Aorta (tissue), 5 donors: ENCODE results near the gene EIF4G2. TPM values are rescaled to one million over a fixed set of nuclear protein-coding genes. Genes with fewer than 3 reads are reported as not detected.
A peak's percentile ranks its signal among the peaks of the same experiment; 100 is the strongest.

ENCODE experiments used
- ATAC-seq: fragments of 200-7000 bp; cut with Tn5 transposase; one replicate; pipeline ENCODE4 v1.9.1; 2022; ENCODE audit warnings: moderate library complexity; ENCODE audit not compliant: low FRiP score
- DNase-seq, 2 donors: peaks; one replicate each; pipeline ENCODE4 v3.0.0-alpha.2; 2020
- H3K27ac ChIP-seq, 2 donors: one replicate each; pipeline ENCODE4 v1.5.1; 2013; ENCODE audit warnings: low read length in 2 of 2, mild to moderate bottlenecking in 2 of 2, moderate library complexity in 2 of 2, control low read depth in 1 of 2, inconsistent platforms in 1 of 2, low read depth in 1 of 2
- H3K27me3 ChIP-seq, 2 donors: one replicate each; pipeline ENCODE4 v1.6.1; 2013; ENCODE audit warnings: control low read depth in 1 of 2, low read length in 1 of 2, mild to moderate bottlenecking in 1 of 2, moderate library complexity in 1 of 2; ENCODE audit not compliant: insufficient read depth in 2 of 2, control insufficient read depth in 1 of 2
- H3K36me3 ChIP-seq, 2 donors: one replicate each; pipeline ENCODE4 v1.6.1; 2013; ENCODE audit warnings: control low read depth in 1 of 2, low read length in 1 of 2, mild to moderate bottlenecking in 1 of 2; ENCODE audit not compliant: insufficient read depth in 2 of 2, control insufficient read depth in 1 of 2
- H3K4me1 ChIP-seq, 2 donors: one replicate each; pipeline ENCODE4 v1.6.1; 2013; ENCODE audit warnings: low read length in 2 of 2, control low read depth in 1 of 2, mild to moderate bottlenecking in 1 of 2, moderate library complexity in 1 of 2; ENCODE audit not compliant: insufficient read depth in 2 of 2, control insufficient read depth in 1 of 2
- H3K4me3 ChIP-seq, 2 donors: one replicate each; pipeline ENCODE4 v1.5.1; 2013; ENCODE audit warnings: low read length in 2 of 2, control low read depth in 1 of 2, mild to moderate bottlenecking in 1 of 2
- H3K9me3 ChIP-seq: one replicate; pipeline ENCODE4 v1.6.1; 2013; ENCODE audit warnings: mild to moderate bottlenecking, low read length; ENCODE audit not compliant: control insufficient read depth
- WGBS, 2 donors: extraction: QIAGEN DNeasy Blood & Tissue Kit; methylation state at CpG; one replicate each; pipeline ENCODE4 v1.1.7; 2013; 5-methylcytosine and 5-hydroxymethylcytosine counted together
- intact Hi-C, 2 donors: fragments of 100-400 bp; cut with DNase I; formaldehyde crosslinking; loops; one replicate each; pipeline versions ENCODE4 v1.14.2 to v1.15.0; 2022
- polyA plus RNA-seq, 2 donors: library from polyadenylated mRNA; stranded (reverse); fragments of 200-250 nt; gene quantifications; one replicate each; pipeline ENCODE4 v1.2.3, GENCODE V29; 2013
- total RNA-seq, 2 donors: library from RNA; stranded (reverse); fragmentation: NEBNext Ultra II Directional; extraction: Animal tissue kit (Norgen Biotek cat#: 25700); gene quantifications; one replicate each; pipeline ENCODE4 v1.2.1, GENCODE V29; 2021
- donor health status: healthy with polysubstance abuse.
- donor health status: Bipolar disorder and iron deficiency.
- donor health status: DM: no; HTN: no; CAD: no.
- donor health status: DM: no; HTN: no; CAD: no.
- donor health status: DM: yes; HTN: yes; CAD: no.

The EIF4G2 gene
- total and polyA plus RNA-seq, 4 donors, result 265 to 752 (median 442) TPM

DNA sequence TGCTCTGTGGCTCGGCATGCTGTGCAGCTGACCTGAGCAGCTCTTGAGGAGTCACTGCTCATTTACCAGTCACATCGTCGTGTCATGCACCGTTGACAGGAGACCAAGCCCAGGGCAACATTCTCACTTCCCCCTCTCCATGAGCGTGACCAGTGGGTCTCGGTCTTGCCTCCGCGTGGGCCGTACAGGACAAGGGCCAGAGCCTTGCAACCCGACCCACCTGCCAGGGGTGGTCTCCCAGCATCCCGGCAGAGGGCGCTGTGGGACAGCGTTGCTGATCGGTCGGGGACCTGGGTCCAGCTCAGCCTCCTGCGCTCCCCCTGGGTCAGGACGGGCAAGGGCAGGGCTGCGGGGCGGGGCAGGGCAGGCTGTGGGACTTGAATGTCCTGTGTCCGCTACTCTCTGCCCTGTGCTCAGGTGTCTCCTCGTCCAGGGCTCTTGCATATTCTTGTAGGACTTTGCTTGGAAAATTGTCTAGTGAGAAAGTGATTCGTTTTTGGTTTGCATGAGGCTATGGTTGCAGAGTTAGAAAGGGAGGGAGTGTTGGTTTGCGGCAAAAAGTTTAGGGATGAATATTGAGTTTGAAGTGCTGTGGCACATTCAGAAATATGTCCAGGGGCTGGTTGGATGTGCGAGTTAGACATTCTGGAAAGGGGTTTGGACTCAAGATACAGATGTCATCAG lies 16.2 kb downstream of the EIF4G2 start:
- Histone ChIP-seq H3K4me3 (no peak overlapping the region), H3K36me3 (peaks cover 0 to 1% of the 10 kb centered on the region in 2 donors), H3K9me3 (no peaks in the 10 kb centered on the region), H3K27me3 (no peaks in the 10 kb centered on the region), H3K4me1 (no peaks in the 10 kb centered on the region), H3K27ac (no peak overlapping the region)
- intact Hi-C loops, result loop anchor here (1.0 to 10.0 kb wide), 4 partner anchors 140 to 992 kb away; no protein-coding TSS in a partner anchor
- 7% methylated on average over 24 of the region's 24 CpGs for WGBS, 2 donors
- peak; percentile 91 to 97 for DNase-seq
- ATAC-seq, result peak; percentile 95

DNA sequence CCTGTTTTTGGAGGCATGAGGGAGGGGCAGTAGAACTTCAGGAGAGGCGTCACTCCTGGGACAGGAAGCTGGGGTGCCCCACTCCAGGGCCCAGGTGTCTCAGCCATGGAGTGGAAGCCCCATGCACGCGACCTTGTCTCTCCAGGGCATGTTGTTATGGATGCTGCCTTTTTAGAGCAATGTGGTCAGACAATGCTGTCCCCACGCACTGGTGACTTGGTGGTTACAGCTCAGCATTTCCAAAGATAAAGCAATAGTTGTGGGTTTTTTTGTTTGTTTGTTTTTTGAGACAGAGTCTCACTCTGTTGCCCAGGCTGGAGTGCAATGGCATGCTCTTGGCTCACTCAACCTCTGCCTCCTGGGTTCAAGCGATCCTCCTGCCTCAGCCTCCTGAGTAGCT lies 22.3 kb downstream of the EIF4G2 start:
- Histone ChIP-seq H3K9me3 (no peaks in the 10 kb centered on the region), H3K36me3 (no peaks in the 10 kb centered on the region), H3K27me3 (no peaks in the 10 kb centered on the region), H3K27ac (no peak overlapping the region), H3K4me1 (no peaks in the 10 kb centered on the region), H3K4me3 (no peak overlapping the region)
- ATAC-seq (no peak), DNase-seq (no peak)
- 94 to 99% methylated on average over 5 of the region's 5 CpGs for WGBS, 2 donors
- intact Hi-C loops, result loop anchor here in 1 of 2 donors (5.0 kb wide), 1 partner anchor 1001 kb away; no protein-coding TSS in a partner anchor

DNA sequence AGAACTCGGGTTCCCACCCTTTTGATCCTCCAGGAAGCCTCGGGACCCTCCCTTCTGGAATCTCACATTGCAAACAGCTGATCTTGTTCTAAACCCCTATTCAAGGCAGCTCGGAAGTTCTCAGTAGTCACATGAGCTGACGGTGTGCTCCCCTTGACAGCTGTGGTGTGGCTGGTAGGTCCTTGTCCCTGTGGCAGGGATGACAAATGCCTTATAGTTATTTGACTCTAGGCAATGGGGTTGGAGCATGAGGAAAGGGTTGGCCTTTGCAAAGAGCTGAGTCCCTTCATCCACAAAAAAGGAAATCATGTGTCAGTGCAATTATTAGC lies 23.6 kb downstream of the EIF4G2 start:
- WGBS, 2 donors, result 84 to 87% methylated on average over 4 of the region's 4 CpGs
- no peak overlapping the region for H3K27ac ChIP-seq
- no peaks in the 10 kb centered on the region for H3K9me3 ChIP-seq
- peaks cover 0 to under 1% of the 10 kb centered on the region in 2 donors for H3K36me3 ChIP-seq
- no peaks in the 10 kb centered on the region for H3K27me3 ChIP-seq
- intact Hi-C loops, result loop anchor here in 1 of 2 donors (5.0 kb wide), 1 partner anchor 1002 kb away; no protein-coding TSS in a partner anchor
- DNase-seq (no peak), ATAC-seq (no peak)
- H3K4me1 ChIP-seq, result no peaks in the 10 kb centered on the region
- no peak overlapping the region for H3K4me3 ChIP-seq

DNA sequence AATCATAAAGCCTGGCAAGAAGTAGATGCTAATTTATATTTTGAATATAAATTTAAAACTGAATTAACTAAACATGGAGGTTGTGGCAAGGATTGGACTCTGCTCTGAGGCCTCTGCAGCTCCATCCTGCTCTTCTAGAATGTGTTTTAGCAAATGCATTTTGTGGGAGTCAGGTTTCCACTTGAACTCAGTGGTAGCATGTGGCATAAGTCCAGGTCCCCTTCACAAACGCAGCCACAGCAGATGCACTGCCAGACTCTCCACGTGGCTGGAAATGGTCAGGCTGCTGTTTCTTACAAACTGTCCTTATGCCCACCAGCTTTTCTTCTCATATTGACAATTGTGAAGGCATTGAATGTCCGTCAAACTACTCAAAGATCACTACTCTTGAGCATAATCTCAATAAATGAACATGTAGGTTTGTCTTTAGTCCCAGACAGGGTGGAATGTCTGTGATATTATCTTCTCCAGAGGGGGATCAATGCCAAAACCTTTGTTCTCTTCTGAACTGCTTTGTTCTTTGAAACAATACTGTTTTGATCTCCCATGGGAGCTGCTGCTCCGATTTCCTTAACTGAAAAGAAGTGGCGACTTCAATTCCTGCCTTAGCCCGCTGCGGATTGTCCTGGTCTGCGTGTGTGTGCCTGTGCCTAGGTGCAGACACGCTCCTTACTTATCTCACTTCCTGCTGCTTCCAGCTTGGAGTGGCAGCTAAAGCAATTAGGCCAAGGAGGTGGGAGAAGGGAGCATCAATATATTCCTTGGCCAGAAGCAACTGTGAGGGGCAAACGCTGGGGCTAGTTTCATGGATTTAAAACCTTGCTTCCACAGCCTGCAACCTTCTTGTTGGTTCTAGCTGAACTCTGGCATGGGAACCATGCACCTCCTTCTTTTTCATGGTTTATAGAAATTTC lies 24.2 kb downstream of the EIF4G2 start:
- Histone ChIP-seq H3K27me3 (no peaks in the 10 kb centered on the region), H3K4me1 (no peaks in the 10 kb centered on the region), H3K36me3 (peaks cover 0 to 2% of the 10 kb centered on the region in 2 donors), H3K9me3 (no peaks in the 10 kb centered on the region), H3K4me3 (no peak overlapping the region), H3K27ac (no peak overlapping the region)
- no peak for ATAC-seq
- intact Hi-C loops, result loop anchor here in 1 of 2 donors (5.0 kb wide), 1 partner anchor 1003 kb away; no protein-coding TSS in a partner anchor
- WGBS, 2 donors, result 73 to 75% methylated on average over 10 of the region's 10 CpGs
- no peak for DNase-seq

DNA sequence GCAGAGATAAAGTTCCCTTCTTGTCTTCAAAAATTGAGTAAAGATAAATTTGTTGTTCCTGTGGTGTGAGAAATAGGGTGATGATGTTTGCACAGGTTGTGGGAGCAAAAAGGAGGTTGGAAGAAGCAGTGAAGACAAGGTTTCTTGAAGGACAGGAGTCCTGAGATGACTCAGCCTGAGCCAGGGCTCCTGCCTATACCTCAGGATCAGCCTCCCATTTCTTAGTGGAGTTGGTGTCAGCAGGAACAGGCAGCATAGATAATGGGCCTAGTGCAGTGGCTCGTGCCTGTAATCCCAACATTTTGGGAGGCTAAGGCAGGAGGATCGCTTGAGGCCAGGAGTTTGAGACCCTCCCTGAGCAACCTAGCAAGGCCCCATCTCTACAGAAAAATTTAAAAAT lies 28.7 kb downstream of the EIF4G2 start:
- peaks cover 9 to 10% of the 10 kb centered on the region in 2 donors for H3K36me3 ChIP-seq
- no peaks in the 10 kb centered on the region for H3K4me1 ChIP-seq
- intact Hi-C loops, result no loop called here
- no peaks in the 10 kb centered on the region for H3K9me3 ChIP-seq
- DNase-seq (no peak), ATAC-seq (no peak)
- no peaks in the 10 kb centered on the region for H3K27me3 ChIP-seq
- no peak overlapping the region for H3K27ac ChIP-seq
- no peak overlapping the region for H3K4me3 ChIP-seq
- 91 to 95% methylated on average over 2 of the region's 2 CpGs for WGBS, 2 donors

DNA sequence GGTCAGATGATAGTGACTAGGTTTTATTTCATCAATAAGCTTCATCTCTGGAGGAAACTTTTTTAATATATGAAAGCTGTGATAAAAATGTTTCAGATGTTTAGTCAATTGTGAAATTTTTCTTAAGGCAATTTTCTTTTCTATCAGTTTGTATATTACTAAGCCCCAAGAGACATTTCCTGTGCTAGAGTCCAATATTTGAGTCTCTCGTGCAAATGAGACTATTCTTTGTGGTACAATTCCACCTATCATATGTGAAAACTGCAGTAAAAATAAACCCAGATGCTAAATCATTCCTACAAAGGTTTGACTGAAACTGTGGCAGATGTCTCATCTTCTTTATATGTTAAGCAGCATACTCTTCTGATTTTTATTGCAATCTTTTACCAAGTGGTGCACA lies 29.6 kb downstream of the EIF4G2 start:
- ATAC-seq, result no peak
- H3K27ac ChIP-seq, result no peak overlapping the region
- no peaks in the 10 kb centered on the region for H3K27me3 ChIP-seq
- WGBS, 2 donors, result 38 to 52% methylated on average over 1 of the region's 1 CpG
- no peaks in the 10 kb centered on the region for H3K9me3 ChIP-seq
- H3K4me3 ChIP-seq, result no peak overlapping the region
- intact Hi-C loops, result no loop called here
- H3K36me3 ChIP-seq, result peaks cover 9 to 17% of the 10 kb centered on the region in 2 donors
- no peak for DNase-seq
- no peaks in the 10 kb centered on the region for H3K4me1 ChIP-seq

DNA sequence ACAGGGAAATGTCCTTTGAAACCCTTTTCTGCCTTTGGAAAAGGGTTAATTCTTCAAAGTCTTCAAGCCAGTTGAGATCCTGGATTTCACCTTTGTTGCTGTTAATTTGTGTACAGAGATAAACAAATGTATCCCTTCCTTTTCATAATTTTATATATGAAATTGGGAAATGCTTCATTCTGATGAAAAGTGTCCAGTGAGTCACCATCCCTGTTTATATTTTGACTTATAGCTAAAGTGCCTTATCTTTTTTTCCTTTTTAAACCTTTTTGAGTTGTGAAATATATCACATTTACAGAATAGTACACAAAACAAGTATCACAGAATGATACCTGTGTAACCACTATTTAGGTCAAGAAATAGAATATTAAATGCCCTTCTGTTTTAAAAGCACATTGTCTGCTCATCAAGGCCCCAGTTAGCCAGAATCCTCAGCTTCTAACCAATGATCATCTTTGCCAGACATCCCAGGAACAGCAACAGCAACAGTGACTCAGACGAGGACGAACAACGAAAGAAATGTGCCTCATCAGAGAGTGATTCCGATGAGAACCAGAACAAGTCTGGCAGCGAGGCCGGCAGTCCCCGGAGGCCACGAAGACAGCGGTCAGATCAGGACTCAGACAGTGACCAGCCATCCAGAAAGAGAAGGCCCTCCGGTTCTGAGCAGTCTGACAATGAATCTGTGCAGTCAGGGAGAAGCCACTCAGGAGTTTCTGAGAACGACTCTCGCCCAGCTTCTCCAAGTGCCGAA lies 30.3 kb downstream of the EIF4G2 start:
- Histone ChIP-seq H3K4me3 (no peak overlapping the region), H3K27me3 (no peaks in the 10 kb centered on the region), H3K9me3 (no peaks in the 10 kb centered on the region), H3K4me1 (no peaks in the 10 kb centered on the region), H3K27ac (no peak overlapping the region), H3K36me3 (peaks cover 9 to 20% of the 10 kb centered on the region in 2 donors)
- 69 to 74% methylated on average over 13 of the region's 13 CpGs for WGBS, 2 donors
- peak; percentile 48 for ATAC-seq
- DNase-seq, result peak; percentile 63 to 80
- intact Hi-C loops, result no loop called here

DNA sequence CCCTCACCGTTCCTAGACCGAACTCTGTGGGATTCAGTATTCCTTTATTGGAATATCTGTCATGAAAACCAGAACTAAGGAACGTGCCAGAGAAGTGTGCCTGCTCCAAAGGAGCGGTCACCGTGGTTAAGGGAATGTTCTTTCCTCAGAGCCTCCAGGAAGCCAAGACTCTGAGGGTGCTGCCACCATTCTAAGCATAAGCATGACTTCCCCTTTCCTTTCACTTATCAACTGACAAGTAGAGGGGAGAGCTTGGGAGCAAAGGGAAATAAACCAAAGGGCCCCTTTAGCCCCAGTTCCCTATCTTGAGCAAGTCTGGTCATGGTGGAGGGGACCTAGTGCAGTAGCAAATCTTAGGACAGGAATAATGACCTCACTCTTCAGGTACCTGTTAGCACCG lies 30.9 kb downstream of the EIF4G2 start:
- H3K27ac ChIP-seq, result no peak overlapping the region
- ATAC-seq (no peak), DNase-seq (no peak)
- intact Hi-C loops, result no loop called here
- H3K9me3 ChIP-seq, result no peaks in the 10 kb centered on the region
- no peaks in the 10 kb centered on the region for H3K27me3 ChIP-seq
- H3K4me1 ChIP-seq, result no peaks in the 10 kb centered on the region
- H3K4me3 ChIP-seq, result no peak overlapping the region
- WGBS, 2 donors, result 75 to 83% methylated on average over 6 of the region's 6 CpGs
- H3K36me3 ChIP-seq, result peaks cover 9 to 20% of the 10 kb centered on the region in 2 donors
